Suprapubic skin (tissue), 4 donors: ENCODE measurements around the gene GTSE1. TPM values are rescaled to one million over a fixed set of nuclear protein-coding genes. Genes with fewer than 3 reads are reported as not detected.
A peak's percentile ranks its signal among the peaks of the same experiment; 100 is the strongest.

Experiments used
- DNase-seq, 2 donors: peaks; one replicate each; pipeline ENCODE4 v3.0.0-alpha.2; 2019; ENCODE audit warnings: low spot score in 2 of 2
- H3K27ac ChIP-seq: fragments of 200-600 bp; sonication (generic); one replicate; pipeline ENCODE4 v1.5.1; 2019
- H3K27me3 ChIP-seq: fragments of 200-600 bp; sonication (generic); one replicate; pipeline ENCODE4 v1.5.1; 2019
- H3K36me3 ChIP-seq: fragments of 200-600 bp; sonication (generic); one replicate; pipeline ENCODE4 v1.5.1; 2019
- H3K4me1 ChIP-seq: fragments of 200-600 bp; sonication (generic); one replicate; pipeline ENCODE4 v1.5.1; 2019
- H3K4me3 ChIP-seq: fragments of 200-600 bp; sonication (generic); one replicate; pipeline ENCODE4 v1.5.1; 2019; ENCODE audit warnings: mild to moderate bottlenecking
- H3K9me3 ChIP-seq: fragments of 200-600 bp; sonication (generic); one replicate; pipeline ENCODE4 v1.5.1; 2019
- EP300 ChIP-seq: sonication (generic); formaldehyde crosslinking; IDR thresholded peaks from one replicate; pipeline ENCODE4 v1.6.1; 2017; ENCODE audit warnings: antibody characterized with exemption
- POLR2A ChIP-seq, 2 donors: fragments of 450-650 bp; IDR thresholded peaks; one replicate each; pipeline ENCODE4 v1.6.1; 2017; ENCODE audit warnings: antibody characterized with exemption in 2 of 2, mild to moderate bottlenecking in 2 of 2, moderate library complexity in 2 of 2
- POLR2AphosphoS5 ChIP-seq, 3 donors: sonication (generic); formaldehyde crosslinking; IDR thresholded peaks; one replicate each; pipeline ENCODE4 v1.6.1; 2017; ENCODE audit warnings: antibody characterized with exemption in 3 of 3
- WGBS: methylation state at CpG from one replicate; pipeline ENCODE4 v1.1.5; 2018; 5-methylcytosine and 5-hydroxymethylcytosine counted together
- total RNA-seq, 4 donors: library from RNA; depleted of rRNA; stranded (reverse); fragments of >200 nt; gene quantifications; one replicate each; pipeline ENCODE4 v1.1.0, GENCODE V29; 2016
- TF ChIP-seq, protein P1 (sequence below), 2 donors: fragments of 200-600 bp in 1 of 2; fragments of 450-650 bp in 1 of 2; sonication (generic) in 1 of 2; IDR thresholded peaks; one replicate each; pipeline ENCODE4 v1.5.1; 2016 to 2019; ENCODE audit warnings: antibody characterized with exemption in 2 of 2, mild to moderate bottlenecking in 1 of 2, moderate library complexity in 1 of 2

The GTSE1 gene
- total RNA-seq, 4 donors from 2014 or later: 0.76 to 2.2 (median 1.8) TPM

GRCh38 chr22:46354993-46355305 lies 58.3 kb downstream of the GTSE1 start:
- whole genome bisulfite sequencing: 80% methylated on average over 1 of the region's 7 CpGs
- no peak for DNase-seq
- Histone ChIP-seq H3K4me3 (no peak overlapping the region), H3K4me1 (peaks cover 36% of the 10 kb centered on the region), H3K36me3 (peaks cover 85% of the 10 kb centered on the region), H3K27me3 (no peaks in the 10 kb centered on the region), H3K9me3 (no peaks in the 10 kb centered on the region), H3K27ac (no peak overlapping the region)
- no peak for TF ChIP-seq POLR2A (IDR thresholded peaks at IDR 0.05)

DNA sequence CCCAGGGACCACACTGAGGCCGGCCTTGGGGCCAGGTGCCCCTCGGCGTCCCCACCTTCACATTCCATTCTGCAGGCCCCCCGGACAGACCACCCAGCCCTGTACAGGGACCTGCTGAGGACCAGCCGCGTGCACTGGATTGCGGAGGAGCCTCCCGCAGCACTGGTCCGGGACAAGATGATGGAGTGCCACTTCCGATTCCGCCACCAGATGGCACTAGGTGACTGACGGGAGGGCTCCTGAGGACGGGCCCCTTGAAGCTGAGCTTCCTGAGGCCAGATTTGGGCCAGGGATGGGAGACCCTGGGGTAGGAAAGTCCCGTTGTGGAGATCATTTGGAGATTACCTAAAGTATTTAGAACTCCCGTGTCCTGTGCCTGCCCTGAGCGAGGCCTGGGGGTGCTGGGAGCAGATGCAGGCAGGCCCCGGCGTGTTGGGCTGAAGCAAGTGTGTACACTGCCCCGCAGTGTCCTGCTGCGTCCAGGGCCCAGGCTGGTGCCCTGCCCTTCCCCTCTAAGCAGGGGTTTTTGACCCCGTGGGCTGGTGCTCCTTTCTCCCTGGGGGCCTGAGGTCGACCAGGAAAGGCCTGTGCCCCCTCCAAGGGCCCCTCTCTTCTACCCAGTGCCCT lies 58.8 kb downstream of the GTSE1 start:
- Histone ChIP-seq H3K4me3 (no peak overlapping the region), H3K9me3 (no peaks in the 10 kb centered on the region), H3K36me3 (peaks cover 83% of the 10 kb centered on the region), H3K27me3 (no peaks in the 10 kb centered on the region), H3K4me1 (peaks cover 36% of the 10 kb centered on the region), H3K27ac (no peak overlapping the region)
- WGBS: 40% methylated on average over 11 of the region's 22 CpGs
- TF ChIP-seq POLR2AphosphoS5 (IDR thresholded peaks at IDR 0.05) (no peak), POLR2A (IDR thresholded peaks at IDR 0.05) (no peak)
- TF ChIP-seq, protein P1, sequence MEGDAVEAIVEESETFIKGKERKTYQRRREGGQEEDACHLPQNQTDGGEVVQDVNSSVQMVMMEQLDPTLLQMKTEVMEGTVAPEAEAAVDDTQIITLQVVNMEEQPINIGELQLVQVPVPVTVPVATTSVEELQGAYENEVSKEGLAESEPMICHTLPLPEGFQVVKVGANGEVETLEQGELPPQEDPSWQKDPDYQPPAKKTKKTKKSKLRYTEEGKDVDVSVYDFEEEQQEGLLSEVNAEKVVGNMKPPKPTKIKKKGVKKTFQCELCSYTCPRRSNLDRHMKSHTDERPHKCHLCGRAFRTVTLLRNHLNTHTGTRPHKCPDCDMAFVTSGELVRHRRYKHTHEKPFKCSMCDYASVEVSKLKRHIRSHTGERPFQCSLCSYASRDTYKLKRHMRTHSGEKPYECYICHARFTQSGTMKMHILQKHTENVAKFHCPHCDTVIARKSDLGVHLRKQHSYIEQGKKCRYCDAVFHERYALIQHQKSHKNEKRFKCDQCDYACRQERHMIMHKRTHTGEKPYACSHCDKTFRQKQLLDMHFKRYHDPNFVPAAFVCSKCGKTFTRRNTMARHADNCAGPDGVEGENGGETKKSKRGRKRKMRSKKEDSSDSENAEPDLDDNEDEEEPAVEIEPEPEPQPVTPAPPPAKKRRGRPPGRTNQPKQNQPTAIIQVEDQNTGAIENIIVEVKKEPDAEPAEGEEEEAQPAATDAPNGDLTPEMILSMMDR (IDR thresholded peaks at IDR 0.05): peak; percentile 34 to 75
- DNase-seq: no peak

DNA sequence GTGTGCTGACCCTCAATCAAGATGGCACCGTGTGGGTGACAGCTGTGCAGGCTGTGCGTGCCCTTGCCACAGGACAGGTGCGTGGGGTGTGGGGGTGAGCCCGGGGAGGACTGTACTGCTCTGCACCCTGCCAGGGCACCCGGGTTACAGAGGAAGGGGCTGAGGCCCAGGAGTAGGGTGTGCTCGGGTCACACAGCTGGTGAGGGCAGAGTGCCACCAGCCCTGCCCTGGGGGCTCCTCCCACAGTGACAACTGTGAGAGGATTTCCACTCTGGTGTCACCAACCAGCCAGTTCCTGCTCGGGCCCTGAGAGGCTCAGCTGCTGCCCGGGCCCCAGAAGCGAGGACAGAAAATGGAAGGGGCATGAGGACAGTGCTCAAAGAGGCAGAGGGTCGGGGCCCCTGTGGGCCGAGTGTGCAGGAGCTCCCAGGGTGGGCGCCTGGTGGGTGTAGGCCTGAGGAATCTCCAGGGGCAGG lies 59.4 kb downstream of the GTSE1 start:
- WGBS: 56% methylated on average over 12 of the region's 12 CpGs
- no peak for DNase-seq
- Histone ChIP-seq H3K36me3 (peaks cover 77% of the 10 kb centered on the region), H3K4me1 (peaks cover 36% of the 10 kb centered on the region), H3K4me3 (no peak overlapping the region), H3K27me3 (no peaks in the 10 kb centered on the region), H3K27ac (no peak overlapping the region), H3K9me3 (no peaks in the 10 kb centered on the region)
- TF ChIP-seq EP300: no peak
- no peak for TF ChIP-seq POLR2AphosphoS5 (IDR thresholded peaks at IDR 0.05)
- no peak for TF ChIP-seq POLR2A (IDR thresholded peaks at IDR 0.05)
- TF ChIP-seq, protein P1 (IDR thresholded peaks at IDR 0.05): no peak

DNA sequence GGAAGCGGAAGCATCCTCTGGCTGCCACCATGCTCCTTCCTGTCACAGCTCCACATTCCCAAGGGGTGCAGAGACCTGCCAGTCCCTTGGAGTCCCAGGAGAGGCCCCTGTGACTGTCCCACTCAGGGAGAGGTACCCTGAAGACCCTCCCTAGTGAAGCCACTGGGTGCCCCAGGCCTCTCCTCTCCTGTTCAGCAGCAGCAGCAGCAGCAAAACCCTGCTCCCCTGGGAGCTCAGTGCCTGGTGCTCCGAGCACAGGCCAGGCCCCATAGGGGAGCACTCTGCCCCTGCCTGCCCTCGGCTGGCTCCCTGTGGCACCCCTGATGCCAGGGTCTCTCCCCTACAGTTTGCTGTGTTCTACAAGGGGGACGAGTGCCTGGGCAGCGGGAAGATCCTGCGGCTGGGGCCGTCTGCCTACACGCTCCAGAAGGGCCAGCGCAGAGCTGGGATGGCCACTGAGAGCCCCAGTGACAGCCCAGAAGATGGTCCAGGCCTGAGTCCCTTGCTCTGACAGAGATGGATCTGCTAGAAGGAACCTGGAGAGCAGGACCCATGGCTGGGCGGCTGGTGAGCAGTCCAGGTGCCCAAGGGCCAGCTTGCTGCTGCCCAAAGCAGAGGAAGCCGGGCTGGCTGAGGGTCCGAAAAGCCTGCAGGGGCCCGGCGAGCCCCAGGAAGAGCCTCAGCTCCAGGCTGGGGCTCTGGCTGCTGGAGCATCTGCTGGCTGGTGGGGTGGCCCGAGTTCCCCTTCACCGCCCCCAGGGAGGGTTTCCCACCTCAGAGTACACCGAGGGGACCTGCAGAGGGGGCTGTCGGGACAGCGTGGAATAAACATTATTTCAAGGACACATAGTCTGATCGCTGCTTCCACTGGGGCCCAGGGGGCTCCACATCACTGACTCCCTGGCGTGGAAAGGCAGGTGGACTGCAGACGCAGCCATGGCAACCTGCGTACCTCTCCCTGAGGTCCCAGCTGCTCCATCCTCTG lies 60.1 kb downstream of the GTSE1 start:
- DNase-seq: no peak
- H3K4me3 ChIP-seq: no peak overlapping the region
- H3K9me3 ChIP-seq: no peaks in the 10 kb centered on the region
- H3K27ac ChIP-seq: no peak overlapping the region
- H3K27me3 ChIP-seq: no peaks in the 10 kb centered on the region
- 73% methylated on average over 2 of the region's 23 CpGs for WGBS
- H3K4me1 ChIP-seq: peaks cover 36% of the 10 kb centered on the region
- peaks cover 70% of the 10 kb centered on the region for H3K36me3 ChIP-seq
- TF ChIP-seq POLR2A (IDR thresholded peaks at IDR 0.05) (no peak), POLR2AphosphoS5 (IDR thresholded peaks at IDR 0.05) (no peak), EP300 (no peak)
- TF ChIP-seq, protein P1 (IDR thresholded peaks at IDR 0.05): no peak

DNA sequence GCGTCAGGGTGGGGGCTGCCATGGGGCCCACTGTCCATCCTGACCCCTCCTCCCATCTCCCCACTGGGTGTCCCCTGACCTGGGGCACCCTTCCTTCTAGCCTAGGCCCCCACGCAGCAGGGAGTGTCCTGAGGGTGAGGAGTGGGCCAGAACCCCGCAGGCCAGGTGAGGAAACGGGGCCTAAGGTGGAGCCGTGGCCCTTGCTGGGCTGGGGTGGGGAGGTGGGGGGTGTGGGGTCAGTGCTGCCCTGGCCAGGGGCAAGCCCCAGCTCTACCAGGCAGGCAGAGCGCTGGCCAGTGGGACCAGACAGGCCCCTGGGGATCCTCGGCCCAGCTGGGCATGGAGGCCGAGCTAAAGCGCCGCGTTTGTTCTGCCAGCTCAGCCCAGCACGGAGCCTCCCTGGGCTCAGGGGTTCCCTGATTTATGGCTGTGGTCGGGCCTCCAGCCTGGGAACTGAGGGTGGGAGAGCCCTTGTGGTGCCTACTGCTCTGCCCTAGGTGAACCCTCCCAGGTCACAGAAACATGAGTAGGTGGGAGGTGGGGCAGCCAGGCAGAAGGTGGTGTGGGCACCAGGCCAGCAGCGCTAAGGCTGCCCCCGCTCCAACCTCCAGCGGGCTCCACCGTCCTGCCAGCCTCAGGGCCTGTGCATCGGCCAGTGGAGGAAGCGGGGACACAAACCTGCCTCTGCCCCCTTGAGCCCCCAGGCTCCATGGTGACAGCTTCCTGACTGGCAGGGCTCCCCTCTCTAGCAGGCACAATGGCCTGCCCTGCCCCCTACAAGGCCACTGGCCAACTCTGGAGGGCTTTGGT lies 61.2 kb downstream of the GTSE1 start:
- Histone ChIP-seq H3K36me3 (peaks cover 63% of the 10 kb centered on the region), H3K4me3 (no peak overlapping the region), H3K27ac (no peak overlapping the region), H3K27me3 (no peaks in the 10 kb centered on the region), H3K4me1 (peaks cover 28% of the 10 kb centered on the region), H3K9me3 (no peaks in the 10 kb centered on the region)
- DNase-seq: no peak
- 75% methylated on average over 8 of the region's 19 CpGs for WGBS
- no peak for TF ChIP-seq EP300
- TF ChIP-seq POLR2AphosphoS5 (IDR thresholded peaks at IDR 0.05): no peak
- TF ChIP-seq, protein P1 (IDR thresholded peaks at IDR 0.05): no peak
- no peak for TF ChIP-seq POLR2A (IDR thresholded peaks at IDR 0.05)
